H1 (cell line): ENCODE results near the gene ANXA5. TPM values are rescaled to one million over a fixed set of nuclear protein-coding genes. Genes with fewer than 3 reads are reported as not detected.

Experiments
- CTCF ChIA-PET: fragments of 300-600 bp; sonication (Branson Sonifier 250); formaldehyde crosslinking; loops from one replicate; lab custom pipeline; 2021; ENCODE audit not compliant: partially characterized antibody; lab: Charles Lee
- POLR2A ChIA-PET: fragments of 300-600 bp; sonication (Branson Sonifier 250); formaldehyde crosslinking; loops from one replicate; lab custom pipeline; 2021; ENCODE audit warnings: inconsistent platforms; ENCODE audit not compliant: partially characterized antibody; lab: Charles Lee
- DNase-seq, 2 experiments: peaks; one replicate each; pipeline versions ENCODE4 v3.0.0 to v3.0.0-alpha.2; 2010 to 2022; ENCODE audit warnings: low spot score in 2 of 2, low read depth in 1 of 2, mixed read lengths in 1 of 2
- FAIRE-seq: peaks from 2 replicates; lab custom pipeline; 2011; peaks lifted over from hg19 to GRCh38; lab: Jason Lieb, UNC
- H2AFZ ChIP-seq: 2 replicates; pipeline ENCODE4 v1.8.1; 2012; ENCODE audit warnings: low read length, inconsistent platforms
- H2AK5ac ChIP-seq: 2 replicates; pipeline ENCODE4 v1.6.1; 2013; ENCODE audit warnings: low read depth, low read length
- H2BK120ac ChIP-seq: replicated peaks from 2 replicates; pipeline ENCODE3; 2013; ENCODE audit warnings: low read depth, low read length, inconsistent platforms
- H2BK12ac ChIP-seq: 2 replicates; pipeline ENCODE4 v1.6.1; 2013; ENCODE audit warnings: low read depth, low read length
- H2BK15ac ChIP-seq: 2 replicates; pipeline ENCODE4 v1.6.1; 2013; ENCODE audit warnings: low read length
- H2BK20ac ChIP-seq: 2 replicates; pipeline ENCODE4 v1.6.1; 2013; ENCODE audit warnings: low read length
- H2BK5ac ChIP-seq: 2 replicates; pipeline ENCODE4 v1.6.1; 2013; ENCODE audit warnings: low read depth, low read length
- H3K14ac ChIP-seq: 2 replicates; pipeline ENCODE4 v1.6.1; 2013; ENCODE audit warnings: inconsistent platforms; ENCODE audit not compliant: insufficient read length
- H3K18ac ChIP-seq: 2 replicates; pipeline ENCODE4 v1.6.1; 2013; ENCODE audit warnings: low read length; ENCODE audit errors: extremely low read depth
- H3K23ac ChIP-seq: 2 replicates; pipeline ENCODE4 v1.6.1; 2013; ENCODE audit warnings: inconsistent platforms; ENCODE audit not compliant: insufficient read length
- H3K23me2 ChIP-seq: 2 replicates; pipeline ENCODE4 v1.6.1; 2013; ENCODE audit warnings: low read depth, low read length
- H3K27ac ChIP-seq: 2 replicates; pipeline ENCODE4 v1.6.1; 2011; ENCODE audit warnings: low read depth, low read length, inconsistent platforms
- H3K27me3 ChIP-seq, 4 experiments: replicated peaks in 1 of 4; 1 replicate in 1 of 4; 2 replicates in 3 of 4; pipeline versions ENCODE4 v1.6.1 to v1.8.1; 2011 to 2013; ENCODE audit warnings: low read length in 3 of 4, mild to moderate bottlenecking in 3 of 4, inconsistent platforms in 2 of 4, mixed read lengths in 2 of 4, moderate library complexity in 1 of 4; ENCODE audit not compliant: control insufficient read depth in 3 of 4, insufficient read depth in 3 of 4; ENCODE audit errors: extremely low read depth in 1 of 4
- H3K36me3 ChIP-seq, 4 experiments: 2 replicates each; pipeline versions ENCODE4 v1.6.1 to v1.8.1; 2011 to 2013; ENCODE audit warnings: mild to moderate bottlenecking in 4 of 4, low read length in 3 of 4, moderate library complexity in 2 of 4, control low read depth in 1 of 4, inconsistent platforms in 1 of 4; ENCODE audit not compliant: insufficient read depth in 4 of 4, control insufficient read depth in 2 of 4
- H3K4ac ChIP-seq: replicated peaks from 2 replicates; pipeline ENCODE3; 2013; ENCODE audit warnings: low read length, low read depth, mixed read lengths, inconsistent platforms; ENCODE audit not compliant: insufficient read length
- H3K4me1 ChIP-seq, 4 experiments: replicated peaks in 1 of 4; 1 replicate in 1 of 4; 2 replicates in 3 of 4; pipeline versions ENCODE4 v1.6.1 to v1.8.1; 2011 to 2013; ENCODE audit warnings: low read length in 3 of 4, inconsistent platforms in 2 of 4, mixed read lengths in 1 of 4; ENCODE audit not compliant: insufficient read depth in 4 of 4, control insufficient read depth in 3 of 4
- H3K4me2 ChIP-seq, 2 experiments: 2 replicates each; pipeline versions ENCODE4 v1.6.1 to v1.8.1; 2011 to 2013; ENCODE audit warnings: low read depth in 2 of 2, low read length in 2 of 2, control low read depth in 1 of 2, inconsistent platforms in 1 of 2, mild to moderate bottlenecking in 1 of 2; ENCODE audit not compliant: insufficient read depth in 1 of 2
- H3K4me3 ChIP-seq, 4 experiments: fragments of 200-600, 300-600 bp in 1 of 4; sonication (generic), shearing (Covaris generic), sonication (Bioruptor Twin) in 1 of 4; 2 replicates each; pipeline versions ENCODE4 v1.5.1 to v1.8.1; 2011 to 2016; ENCODE audit warnings: low read length in 4 of 4, low read depth in 3 of 4, control low read depth in 2 of 4, inconsistent platforms in 2 of 4, mild to moderate bottlenecking in 2 of 4, mixed read lengths in 1 of 4, moderate library complexity in 1 of 4; ENCODE audit not compliant: insufficient read depth in 2 of 4; ENCODE audit errors: extremely low read depth in 1 of 4
- H3K56ac ChIP-seq: replicated peaks from 2 replicates; pipeline ENCODE3; 2013; ENCODE audit warnings: low read depth, mild to moderate bottlenecking, mixed read lengths, low read length, inconsistent platforms; ENCODE audit not compliant: insufficient read length
- H3K79me1 ChIP-seq: 2 replicates; pipeline ENCODE4 v1.6.1; 2013; ENCODE audit warnings: low read depth, low read length, control low read depth
- H3K79me2 ChIP-seq, 2 experiments: 2 replicates each; pipeline versions ENCODE4 v1.6.1 to v1.8.1; 2012 to 2013; ENCODE audit warnings: low read length in 2 of 2, mild to moderate bottlenecking in 2 of 2, inconsistent platforms in 1 of 2; ENCODE audit not compliant: insufficient read depth in 2 of 2, control insufficient read depth in 1 of 2
- H3K9ac ChIP-seq, 4 experiments: replicated peaks in 1 of 4; 1 replicate in 1 of 4; 2 replicates in 3 of 4; pipeline versions ENCODE4 v1.6.1 to v1.8.1; 2011 to 2013; ENCODE audit warnings: low read depth in 3 of 4, low read length in 3 of 4, control low read depth in 2 of 4, mild to moderate bottlenecking in 2 of 4, moderate library complexity in 2 of 4, inconsistent platforms in 1 of 4; ENCODE audit errors: extremely low read depth in 1 of 4
- H3K9me3 ChIP-seq, 2 experiments: 2 replicates each; pipeline versions ENCODE4 v1.6.1 to v1.8.1; 2012 to 2013; ENCODE audit warnings: mild to moderate bottlenecking in 2 of 2, moderate library complexity in 2 of 2, control low read depth in 1 of 2, inconsistent platforms in 1 of 2, low read depth in 1 of 2, low read length in 1 of 2, mixed read lengths in 1 of 2; ENCODE audit not compliant: insufficient read depth in 2 of 2
- H4K20me1 ChIP-seq, 2 experiments: replicated peaks in 1 of 2; 2 replicates each; pipeline versions ENCODE3 to v1.8.1; 2011 to 2013; ENCODE audit warnings: inconsistent platforms in 2 of 2, low read length in 2 of 2, mild to moderate bottlenecking in 1 of 2; ENCODE audit not compliant: insufficient read depth in 2 of 2, control insufficient read depth in 1 of 2
- H4K5ac ChIP-seq: 2 replicates; pipeline ENCODE4 v1.6.1; 2013; ENCODE audit warnings: low read length, low read depth, mixed read lengths, inconsistent platforms; ENCODE audit not compliant: insufficient read length
- H4K8ac ChIP-seq: 2 replicates; pipeline ENCODE4 v1.8.0; 2013; ENCODE audit warnings: mild to moderate bottlenecking, moderate library complexity, low read length, inconsistent platforms; ENCODE audit not compliant: insufficient read depth; ENCODE audit errors: extremely low read depth
- H4K91ac ChIP-seq: replicated peaks from 2 replicates; pipeline ENCODE3; 2013; ENCODE audit warnings: low read length, mixed read lengths, inconsistent platforms; ENCODE audit not compliant: insufficient read length
- ASH2L ChIP-seq: fragments of 200-600, 300-600 bp; sonication (generic); IDR thresholded peaks from one replicate; pipeline ENCODE4 v1.7.1; 2017; ENCODE audit warnings: low read length
- CREB1 ChIP-seq: IDR thresholded peaks from 2 replicates; pipeline ENCODE4 v1.6.1; 2012; ENCODE audit warnings: inconsistent platforms
- KDM1A ChIP-seq: fragments of 200-600, 300-600 bp; sonication (generic); IDR thresholded peaks from 2 replicates; pipeline ENCODE4 v1.7.1; 2016; ENCODE audit warnings: mild to moderate bottlenecking, low read length, borderline replicate concordance
- PHF8 ChIP-seq: fragments of 200-600 bp; sonication (generic); conservative IDR thresholded peaks from 2 replicates; pipeline ENCODE4 v1.7.1; 2012; ENCODE audit warnings: low read depth, mild to moderate bottlenecking, inconsistent platforms, low read length, moderate library complexity
- RXRA ChIP-seq: IDR thresholded peaks from 2 replicates; pipeline ENCODE4 v1.6.1; 2011; ENCODE audit warnings: low read depth, mild to moderate bottlenecking, low read length, moderate library complexity; ENCODE audit not compliant: insufficient read depth
- SIX5 ChIP-seq: IDR thresholded peaks from 2 replicates; pipeline ENCODE4 v1.6.1; 2011; ENCODE audit warnings: mild to moderate bottlenecking, low read depth, low read length
- SUZ12 ChIP-seq: fragments of 200-600 bp; sonication (generic); IDR thresholded peaks from 2 replicates; pipeline ENCODE4 v1.6.1; 2012; ENCODE audit warnings: mild to moderate bottlenecking, inconsistent platforms, low read length, moderate library complexity, mixed read lengths
- TEAD4 ChIP-seq: IDR thresholded peaks from 2 replicates; pipeline ENCODE4 v1.6.1; 2012; ENCODE audit warnings: low read depth, low read length, inconsistent platforms, mixed read lengths
- ZNF274 ChIP-seq: IDR thresholded peaks from 2 replicates; pipeline ENCODE4 v1.7.0; 2012; ENCODE audit warnings: low read length, borderline replicate concordance; ENCODE audit errors: extremely low read depth
- WGBS, 2 experiments: shearing (Covaris generic) in 1 of 2; methylation state at CpG; one replicate each; pipeline versions ENCODE4 v1.1.6 to v1.1.7; 2013 to 2015; ENCODE audit warnings: low lambda C conversion rate in 2 of 2, mixed read lengths in 2 of 2, inconsistent platforms in 1 of 2, low coverage in 1 of 2, missing lambda C conversion rate in 1 of 2; ENCODE audit not compliant: insufficient replicate concordance in 2 of 2, insufficient coverage in 1 of 2, insufficient read length in 1 of 2; ENCODE audit errors: extremely low coverage in 1 of 2, missing lambda C conversion rate in 1 of 2; 5-methylcytosine and 5-hydroxymethylcytosine counted together
- polyA plus RNA-seq, 7 experiments: library from polyadenylated mRNA; depleted of rRNA in 3 of 7; stranded (reverse) in 5 of 7; unstranded in 2 of 7; fragments of >200 nt in 5 of 7; fragments of 200-250 nt in 2 of 7; gene quantifications; 1 replicate in 5 of 7; 2 replicates in 1 of 7; 4 replicates in 1 of 7; pipeline versions ENCODE4 v1.2.1 to v1.2.3, GENCODE V29; 2011 to 2013; ENCODE audit warnings: missing spikeins in 2 of 7, mixed read lengths in 2 of 7
- total RNA-seq: library from RNA; stranded (reverse); fragmentation: NEBNext Ultra II Directional; extraction: Animal tissue kit (Norgen Biotek cat#: 25700); gene quantifications from 2 replicates; pipeline ENCODE4 v1.2.1, GENCODE V29; 2021

Gene ANXA5
- total and polyA plus RNA-seq, 2 of the 8 experiments (the other 6 are each of a cell fraction or from before 2014, with no cell fraction given): 213 to 221 TPM

DNA sequence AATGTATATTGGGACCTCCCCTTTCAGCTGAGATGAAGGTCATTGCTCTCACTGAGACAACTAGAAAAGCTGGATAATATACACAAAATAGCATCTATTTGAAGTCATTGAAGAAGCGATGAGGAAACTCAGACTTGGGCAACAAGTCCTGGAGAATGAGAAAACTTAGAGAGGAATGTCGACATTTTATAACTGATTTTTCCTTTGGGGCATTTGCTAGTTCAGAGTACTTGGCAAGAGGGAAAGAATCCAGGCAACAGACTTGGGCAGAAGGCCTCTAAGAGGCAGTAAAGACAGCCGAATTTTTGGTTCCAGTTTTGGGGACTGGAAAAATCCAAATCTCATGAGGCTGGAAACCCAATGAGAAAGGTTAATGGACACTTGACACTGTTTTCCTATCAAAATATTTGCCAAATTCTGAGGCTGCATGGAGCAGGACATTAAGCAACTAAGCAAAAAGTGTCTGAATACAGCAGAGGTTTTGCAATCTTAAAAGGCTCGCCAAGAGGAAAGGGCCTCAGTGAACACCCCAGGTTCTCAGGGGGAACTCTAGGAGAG is 21.0 kb upstream of the ANXA5 start:
- no peaks in the 10 kb centered on the region for H4K20me1 ChIP-seq
- H3K23ac ChIP-seq: no peak overlapping the region
- no peak overlapping the region for H2AK5ac ChIP-seq
- no peak overlapping the region for H4K8ac ChIP-seq
- DNase-seq: no peak
- TF ChIP-seq SIX5: no peak
- no peak for TF ChIP-seq PHF8
- no peak for TF ChIP-seq ASH2L
- TF ChIP-seq KDM1A: no peak
- no peak for TF ChIP-seq TEAD4
- TF ChIP-seq CREB1: no peak
- no peak for TF ChIP-seq SUZ12
- no peak for TF ChIP-seq ZNF274
- no peak for TF ChIP-seq RXRA
- TF ChIP-seq, all 59 proteins: peak for 0
- no peak overlapping the region for H2BK15ac ChIP-seq
- peak overlapping the region; percentile 66; the same call in 1 of the 2 replicates for H2AFZ ChIP-seq
- no peak overlapping the region for H2BK5ac ChIP-seq
- H3K9me3 ChIP-seq: no peaks in the 10 kb centered on the region; a peak in 1 of 4 replicates
- POLR2A ChIA-PET: no interaction called here
- H3K79me1 ChIP-seq: no peaks in the 10 kb centered on the region
- no peak overlapping the region for H4K5ac ChIP-seq
- no peaks in the 10 kb centered on the region for H3K4me1 ChIP-seq
- H3K14ac ChIP-seq: no peak overlapping the region
- no peak overlapping the region for H3K4me3 ChIP-seq
- no peak overlapping the region for H2BK12ac ChIP-seq
- no peak overlapping the region for H3K9ac ChIP-seq
- H3K79me2 ChIP-seq: no peaks in the 10 kb centered on the region
- H3K4me2 ChIP-seq: no peak overlapping the region
- H3K27ac ChIP-seq: no peak overlapping the region
- H2BK120ac ChIP-seq: no peak overlapping the region
- no peak overlapping the region for H2BK20ac ChIP-seq
- H3K18ac ChIP-seq: no peak overlapping the region
- no peak overlapping the region for H4K91ac ChIP-seq
- CTCF ChIA-PET: interaction anchor here (1.0 to 1.6 kb wide), 3 partner anchors 9 to 19 kb away, joined by 3 to 4 read pairs (median 3); no protein-coding TSS in a partner anchor
- no peak overlapping the region for H3K4ac ChIP-seq
- no peak for FAIRE-seq
- H3K27me3 ChIP-seq: no peaks in the 10 kb centered on the region
- no peaks in the 10 kb centered on the region for H3K36me3 ChIP-seq
- no peak overlapping the region for H3K56ac ChIP-seq
- WGBS, 2 experiments: 67% methylated on average over 4 of the region's 4 CpGs; no CpG with 5 or more reads in 1 of the 2 experiments
- no peaks in the 10 kb centered on the region for H3K23me2 ChIP-seq
